ENCODE measurements around the gene HOXD3. TPM values are rescaled to one million over a fixed set of nuclear protein-coding genes. Genes with fewer than 3 reads are reported as not detected.

HOXD3 gene
- polyA plus RNA-seq, 1 experiment = not detected

GRCh38 chr2:176114120-176114929 is 42.8 kb upstream of the HOXD3 start:
- H3K9me3 ChIP-seq (ENCODE audit: control insufficient read depth, insufficient read depth, low read length) = peaks cover 24% of the 10 kb centered on the region; the same call in 1 of the 2 replicates
- no peak for DNase-seq (ENCODE audit: low read depth, low spot score)
- ChIA-PET POLR2A (no interaction called here), CTCF (interaction anchor here (0.8 to 1.0 kb wide), 5 partner anchors 12 to 1030 kb away, joined by 3 read pairs; no protein-coding TSS in a partner anchor)
- TF ChIP-seq CTCF (IDR thresholded peaks at IDR 0.05; ENCODE audit: low read depth, low read length) = no peak
- H3K27ac ChIP-seq (ENCODE audit: low read depth, low read length) = no peak overlapping the region
- H3K4me3 ChIP-seq (ENCODE audit: low read depth, low read length) = no peak overlapping the region
- peaks cover 97% of the 10 kb centered on the region for H3K27me3 ChIP-seq (ENCODE audit: control insufficient read depth, insufficient read depth, low read length)

- ChIA-PET CTCF (interaction anchor here (0.8 to 0.9 kb wide), 2 partner anchors 12 to 537 kb away, joined by 3 read pairs; no protein-coding TSS in a partner anchor), POLR2A (no interaction called here)
- TF ChIP-seq CTCF (IDR thresholded peaks at IDR 0.05; ENCODE audit: low read depth, low read length) = no peak
- Histone ChIP-seq H3K9me3 (ENCODE audit: control insufficient read depth, insufficient read depth, low read length) (peaks cover 24% of the 10 kb centered on the region; the same call in 1 of the 2 replicates), H3K4me3 (ENCODE audit: low read depth, low read length) (no peak overlapping the region), H3K27me3 (ENCODE audit: control insufficient read depth, insufficient read depth, low read length) (peaks cover 97% of the 10 kb centered on the region), H3K27ac (ENCODE audit: low read depth, low read length) (no peak overlapping the region)
- DNase-seq (ENCODE audit: low read depth, low spot score) = no peak
These were observed 42.0 kb upstream of the HOXD3 start for GRCh38 chr2:176114930-176115625.

- Histone ChIP-seq H3K27ac (ENCODE audit: low read depth, low read length) (no peak within 1 kb of the TSS), H3K4me3 (ENCODE audit: low read depth, low read length) (no peak within 1 kb of the TSS), H3K27me3 (ENCODE audit: control insufficient read depth, insufficient read depth, low read length) (peaks cover 97% of the 10 kb centered on the region), H3K9me3 (ENCODE audit: control insufficient read depth, insufficient read depth, low read length) (peaks cover 24% of the 10 kb centered on the region)
- TF ChIP-seq CTCF (IDR thresholded peaks at IDR 0.05; ENCODE audit: low read depth, low read length) = no peak
- ChIA-PET POLR2A (no interaction called here), CTCF (interaction anchor here (1.0 kb wide), 1 partner anchor 11 kb away, joined by 3 read pairs; no protein-coding TSS in a partner anchor)
- no peak for DNase-seq (ENCODE audit: low read depth, low spot score)
These were observed 41.0 kb upstream of the HOXD3 start, which contains the start of gene HOXD10 for GRCh38 chr2:176115883-176116813. Gene HOXD10, plus strand, starts transcription at chr2:176116778. Its CDS starts 56 bp downstream, at chr2:176116834.

GRCh38 chr2:176117162-176117822 is 39.8 kb upstream of the HOXD3 start:
- peaks cover 98% of the 10 kb centered on the region for H3K27me3 ChIP-seq (ENCODE audit: control insufficient read depth, insufficient read depth, low read length)
- peaks cover 29% of the 10 kb centered on the region for H3K9me3 ChIP-seq (ENCODE audit: control insufficient read depth, insufficient read depth, low read length)
- ChIA-PET POLR2A (no interaction called here), CTCF (interaction anchor here (0.6 kb wide), 1 partner anchor 23 kb away, joined by 3 read pairs; no protein-coding TSS in a partner anchor)
- TF ChIP-seq CTCF (IDR thresholded peaks at IDR 0.05; ENCODE audit: low read depth, low read length) = no peak
- no peak for DNase-seq (ENCODE audit: low read depth, low spot score)
- H3K4me3 ChIP-seq (ENCODE audit: low read depth, low read length) = no peak overlapping the region
- no peak overlapping the region for H3K27ac ChIP-seq (ENCODE audit: low read depth, low read length)
